Caco-2 (cell line): ENCODE data around the gene RPS25. TPM values are rescaled to one million over a fixed set of nuclear protein-coding genes. Genes with fewer than 3 reads are reported as not detected.
"Not testable (repeated sequence)": the region's sequence is repeated elsewhere in the genome, so short reads cannot be mapped to it uniquely, and the experiment has no call there.

ENCODE experiments used
- BruUV-seq: library from RNA; stranded (reverse); fragments of 400-500 nt; replicated peaks from 2 replicates; lab custom pipeline; 2021; lab: Mats Ljungman, UMichigan
- CTCF ChIA-PET: fragments of 300-600 bp; sonication (Branson Sonifier 250); formaldehyde crosslinking; loops from one replicate; lab custom pipeline; 2022; ENCODE audit warnings: antibody characterized with exemption; lab: Charles Lee
- POLR2A ChIA-PET: fragments of 300-600 bp; sonication (Branson Sonifier 250); formaldehyde crosslinking; loops from one replicate; lab custom pipeline; 2022; ENCODE audit warnings: antibody characterized with exemption; lab: Charles Lee
- DNase-seq, 2 experiments: peaks; one replicate each; pipeline versions ENCODE4 v3.0.0 to v3.0.0-alpha.2; 2020 to 2022
- H3K27me3 ChIP-seq: replicated peaks from 2 replicates; pipeline ENCODE4 v1.6.0; 2011; ENCODE audit warnings: low read length; ENCODE audit not compliant: control insufficient read depth, insufficient read depth
- H3K36me3 ChIP-seq: 2 replicates; pipeline ENCODE4 v1.5.1; 2011; ENCODE audit warnings: low read length; ENCODE audit not compliant: control insufficient read depth, insufficient read depth
- H3K4me1 ChIP-seq: fragments of 250-450 bp; sonication (Bioruptor Pico); 2 replicates; pipeline ENCODE4 v1.5.1; 2020; ENCODE audit warnings: mild to moderate bottlenecking
- H3K4me3 ChIP-seq: 2 replicates; pipeline ENCODE4 v1.5.1; 2011; ENCODE audit warnings: low read depth, mild to moderate bottlenecking, control low read depth, low read length
- H3K9me3 ChIP-seq: fragments of 250-450 bp; sonication (Bioruptor Pico); 2 replicates; pipeline ENCODE4 v1.5.1; 2020; ENCODE audit warnings: mild to moderate bottlenecking, moderate library complexity
- H3K27ac Mint-ChIP-seq: one replicate; pipeline ENCODE4 v1.8.0; 2022; ENCODE audit warnings: mixed read lengths; ENCODE audit not compliant: unreplicated experiment
- H3K27me3 Mint-ChIP-seq: one replicate; pipeline ENCODE4 v1.8.0; 2022; ENCODE audit warnings: mixed read lengths; ENCODE audit not compliant: insufficient read depth, unreplicated experiment
- H3K36me3 Mint-ChIP-seq: one replicate; pipeline ENCODE4 v1.8.0; 2022; ENCODE audit warnings: mild to moderate bottlenecking, mixed read lengths; ENCODE audit not compliant: insufficient read depth, unreplicated experiment
- H3K4me1 Mint-ChIP-seq: one replicate; pipeline ENCODE4 v1.8.0; 2022; ENCODE audit warnings: low read depth, mixed read lengths; ENCODE audit not compliant: unreplicated experiment
- H3K4me3 Mint-ChIP-seq: one replicate; pipeline ENCODE4 v1.8.0; 2022; ENCODE audit warnings: mild to moderate bottlenecking, moderate library complexity, mixed read lengths; ENCODE audit not compliant: unreplicated experiment
- H3K9me3 Mint-ChIP-seq: one replicate; pipeline ENCODE4 v1.8.0; 2022; ENCODE audit warnings: mixed read lengths; ENCODE audit not compliant: unreplicated experiment
- CTCF ChIP-seq, 2 experiments: fragments of 200-600 bp in 1 of 2; IDR thresholded peaks; 1 replicate in 1 of 2; 2 replicates in 1 of 2; pipeline versions ENCODE4 v1.5.1 to v1.8.0; 2011 to 2022; ENCODE audit warnings: antibody characterized with exemption in 1 of 2, control low read depth in 1 of 2, inconsistent platforms in 1 of 2, low read depth in 1 of 2, low read length in 1 of 2, mild to moderate bottlenecking in 1 of 2, moderate library complexity in 1 of 2; ENCODE audit not compliant: insufficient read depth in 1 of 2, severe bottlenecking in 1 of 2, unreplicated experiment in 1 of 2
- intact Hi-C: fragments of 100-400 bp; cut with micrococcal nuclease; formaldehyde crosslinking; loops from one replicate; pipeline ENCODE4 v1.10.0; 2022; ENCODE audit not compliant: unreplicated experiment
- microRNA-seq: library from miRNA; unstranded; fragments of <30 nt; microRNA quantifications from one replicate; pipeline ENCODE4 v1.2.0, GENCODE V29; 2022
- total RNA-seq: library from RNA; stranded (reverse); gene quantifications from 2 replicates; pipeline ENCODE4 v1.2.3, GENCODE V29; 2022

Gene RPS25
- total RNA-seq, 1 experiment from 2014 or later, result 1,811 TPM

- no TSS peak for BruUV-seq
- peaks cover 16% of the 10 kb centered on the region for H3K4me1 Mint-ChIP-seq
- no peak within 1 kb of the TSS for H3K27ac Mint-ChIP-seq
- Histone ChIP-seq H3K36me3 (no peaks in the 10 kb centered on the region), H3K4me3 (no peak within 1 kb of the TSS), H3K4me1 (peaks cover 6% of the 10 kb centered on the region), H3K27me3 (no peaks in the 10 kb centered on the region), H3K9me3 (no peaks in the 10 kb centered on the region)
- intact Hi-C loops, result no loop called here
- H3K4me3 Mint-ChIP-seq, result no peak within 1 kb of the TSS
- H3K36me3 Mint-ChIP-seq, result peaks cover 5% of the 10 kb centered on the region
- no peak for TF ChIP-seq CTCF (IDR thresholded peaks at IDR 0.05; ENCODE audit: insufficient read depth in 1 of 2, low read depth in 1 of 2, low read length in 1 of 2, severe bottlenecking in 1 of 2, unreplicated experiment in 1 of 2)
- H3K27me3 Mint-ChIP-seq, result no peaks in the 10 kb centered on the region
- H3K9me3 Mint-ChIP-seq, result peaks cover 18% of the 10 kb centered on the region
- ChIA-PET POLR2A (no interaction called here), CTCF (no interaction called here)
- DNase-seq, result no peak
Observed at GRCh38 chr11:118971646-118972045, 46.5 kb downstream of the RPS25 start, which contains the start of gene FOXR1. Gene FOXR1, plus strand, starts transcription at chr11:118971761. Its CDS starts 171 bp downstream, at chr11:118971932.

DNA sequence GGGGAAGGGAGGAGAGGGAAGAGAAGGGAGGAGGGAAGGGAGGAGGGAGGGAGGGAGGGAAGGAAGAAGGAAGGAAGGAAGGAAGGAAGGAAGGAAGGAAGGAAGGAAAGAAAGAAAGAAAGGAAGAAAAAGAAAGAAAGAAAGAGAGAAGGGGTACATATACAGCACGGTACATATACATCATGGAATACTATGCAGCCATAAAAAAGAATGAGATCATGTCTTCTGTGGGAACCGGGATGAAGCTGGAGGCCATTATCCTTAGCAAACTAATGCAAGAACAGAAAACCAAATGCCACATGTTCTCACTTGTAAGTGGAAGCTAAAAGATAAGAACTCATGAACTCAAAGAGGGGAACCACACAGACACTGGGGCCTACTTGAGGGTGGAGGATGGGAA lies 48.6 kb downstream of the RPS25 start:
- H3K4me3 ChIP-seq, DNase-seq, H3K36me3 ChIP-seq, H3K27me3 ChIP-seq, POLR2A ChIA-PET, H3K4me1 ChIP-seq, H3K4me1 Mint-ChIP-seq, BruUV-seq, H3K4me3 Mint-ChIP-seq, intact Hi-C loops, H3K27me3 Mint-ChIP-seq, H3K27ac Mint-ChIP-seq, H3K36me3 Mint-ChIP-seq, H3K9me3 ChIP-seq: not testable (repeated sequence)
- H3K9me3 Mint-ChIP-seq, result peaks cover 18% of the 10 kb centered on the region
- CTCF ChIA-PET, result interaction anchor here (0.7 kb wide), 1 partner anchor 81 kb away, joined by 3 read pairs; no protein-coding TSS in a partner anchor

Small RNAs within 50 kb of the gene (microRNA-seq; reads per million reads assigned to microRNA genes)
- gene MIR3656, result not detected

Other genes starting within 250 kb of the RPS25 start
- 131 and 135 TPM in 2 replicates for gene DDX6, start 227.2 kb downstream of the RPS25 start, total RNA-seq
- gene CXCR5, start 134.5 kb downstream of the RPS25 start, total RNA-seq, result not detected in 2 replicates
- gene BCL9L, start 92.4 kb downstream of the RPS25 start, total RNA-seq, result 186 and 203 TPM in 2 replicates
- 1.8 and 3.5 TPM in 2 replicates for gene UPK2, start 62.0 kb downstream of the RPS25 start, total RNA-seq
- gene FOXR1, start 46.6 kb downstream of the RPS25 start, total RNA-seq, result not detected in 2 replicates
- gene CENATAC, start 20.2 kb downstream of the RPS25 start, total RNA-seq, result 185 and 194 TPM in 2 replicates
- 118 and 126 TPM in 2 replicates for gene TRAPPC4, start 423 bp upstream of the RPS25 start, total RNA-seq
- 97.8 and 108 TPM in 2 replicates for gene SLC37A4, start 12.5 kb upstream of the RPS25 start, total RNA-seq
- 306 and 366 TPM in 2 replicates for gene HYOU1, start 38.9 kb upstream of the RPS25 start, total RNA-seq
- gene VPS11, start 49.5 kb upstream of the RPS25 start, total RNA-seq, result 43.2 and 47.7 TPM in 2 replicates
- 94.9 and 95.7 TPM in 2 replicates for gene HMBS, start 66.5 kb upstream of the RPS25 start, total RNA-seq
- 117 and 119 TPM in 2 replicates for gene DPAGT1, start 83.5 kb upstream of the RPS25 start, total RNA-seq
- gene C2CD2L, start 89.0 kb upstream of the RPS25 start, total RNA-seq, result 14.7 and 15.4 TPM in 2 replicates
- gene HINFP, start 103.2 kb upstream of the RPS25 start, total RNA-seq, result 61.6 and 65.2 TPM in 2 replicates
- gene ABCG4, start 130.7 kb upstream of the RPS25 start, total RNA-seq, result 0.18 TPM in 1 of 2 replicates, not detected in the other
- 7.2 and 8.0 TPM in 2 replicates for gene NLRX1, start 150.4 kb upstream of the RPS25 start, total RNA-seq
- 9.6 and 10.0 TPM in 2 replicates for gene NHERF4, start 167.1 kb upstream of the RPS25 start, total RNA-seq
- 52.7 and 53.5 TPM in 2 replicates for gene CBL, start 188.0 kb upstream of the RPS25 start, total RNA-seq